Endothelial cell of umbilical vein (primary cell): ENCODE results near the gene CSHL1. TPM values are rescaled to one million over a fixed set of nuclear protein-coding genes. Genes with fewer than 3 reads are reported as not detected.
"Not testable (repeated sequence)": the region's sequence is repeated elsewhere in the genome, so short reads cannot be mapped to it uniquely, and the experiment has no call there.

Source experiments
- BruUV-seq: library from RNA; stranded (reverse); fragments of 400-500 nt; replicated peaks from 2 replicates; lab custom pipeline; 2021; lab: Mats Ljungman, UMichigan
- CTCF ChIA-PET: fragments of 300-600, 350-600 bp; sonication (Branson Sonifier 250); formaldehyde crosslinking; loops from one replicate; lab custom pipeline; 2021; ENCODE audit warnings: antibody characterized with exemption, inconsistent platforms; lab: Charles Lee
- POLR2A ChIA-PET: fragments of 300-600, 350-600 bp; sonication (Branson Sonifier 250); formaldehyde crosslinking; loops from one replicate; lab custom pipeline; 2021; ENCODE audit warnings: antibody characterized with exemption, inconsistent platforms; lab: Charles Lee
- DNase-seq: peaks from one replicate; pipeline ENCODE4 v3.0.0-alpha.2; 2011; ENCODE audit warnings: low read depth, low spot score
- FAIRE-seq: peaks from 2 replicates; lab custom pipeline; 2011; peaks lifted over from hg19 to GRCh38; lab: Jason Lieb, UNC
- H2AFZ ChIP-seq: 2 replicates; pipeline ENCODE4 v1.6.0; 2012; ENCODE audit warnings: low read depth, low read length, control low read depth, inconsistent platforms
- H3K27ac ChIP-seq: 2 replicates; pipeline ENCODE4 v1.5.1; 2011; ENCODE audit warnings: low read depth, mild to moderate bottlenecking, control low read depth, low read length, moderate library complexity; ENCODE audit not compliant: insufficient read depth
- H3K27me3 ChIP-seq, 2 experiments: 2 replicates each; pipeline versions ENCODE4 v1.6.0 to v1.6.1; 2011; ENCODE audit warnings: low read length in 2 of 2, mixed read lengths in 1 of 2; ENCODE audit not compliant: control insufficient read depth in 2 of 2, insufficient read depth in 2 of 2
- H3K36me3 ChIP-seq, 2 experiments: 2 replicates in 1 of 2; 3 replicates in 1 of 2; pipeline ENCODE4 v1.5.1; 2011; ENCODE audit warnings: low read length in 2 of 2, mild to moderate bottlenecking in 1 of 2, moderate library complexity in 1 of 2; ENCODE audit not compliant: control insufficient read depth in 2 of 2, insufficient read depth in 2 of 2; ENCODE audit errors: extremely low read depth in 1 of 2
- H3K4me1 ChIP-seq: 3 replicates; pipeline ENCODE4 v1.5.1; 2011; ENCODE audit warnings: mild to moderate bottlenecking, low read length; ENCODE audit not compliant: control insufficient read depth, insufficient read depth; ENCODE audit errors: extremely low read depth
- H3K4me2 ChIP-seq: 2 replicates; pipeline ENCODE4 v1.6.1; 2011; ENCODE audit warnings: low read length, control low read depth, mixed read lengths; ENCODE audit not compliant: insufficient read depth
- H3K4me3 ChIP-seq, 3 experiments: fragments of 200-600 bp in 1 of 3; sonication (generic), shearing (Covaris generic) in 1 of 3; replicated peaks in 1 of 3; 2 replicates each; pipeline ENCODE4 v1.5.1; 2011 to 2016; ENCODE audit warnings: control low read depth in 3 of 3, low read length in 3 of 3, mild to moderate bottlenecking in 2 of 3, inconsistent platforms in 1 of 3, low read depth in 1 of 3, moderate library complexity in 1 of 3; ENCODE audit not compliant: insufficient read depth in 1 of 3
- H3K79me2 ChIP-seq: 2 replicates; pipeline ENCODE4 v1.6.0; 2012; ENCODE audit warnings: low read length, inconsistent platforms; ENCODE audit not compliant: control insufficient read depth, insufficient read depth
- H3K9ac ChIP-seq: replicated peaks from 2 replicates; pipeline ENCODE3; 2011; ENCODE audit warnings: low read length, control low read depth; ENCODE audit not compliant: insufficient read depth; ENCODE audit errors: extremely low read depth
- H3K9me1 ChIP-seq: replicated peaks from 3 replicates; pipeline ENCODE4 v1.6.0; 2011; ENCODE audit warnings: mild to moderate bottlenecking, low read length; ENCODE audit not compliant: control insufficient read depth, insufficient read depth; ENCODE audit errors: extremely low read depth
- H3K9me3 ChIP-seq: replicated peaks from 2 replicates; pipeline ENCODE4 v1.5.1; 2012; ENCODE audit warnings: low read length, inconsistent platforms; ENCODE audit not compliant: control insufficient read depth, insufficient read depth
- H4K20me1 ChIP-seq: replicated peaks from 2 replicates; pipeline ENCODE3; 2011; ENCODE audit warnings: mild to moderate bottlenecking, low read length; ENCODE audit not compliant: control insufficient read depth, insufficient read depth; ENCODE audit errors: extremely low read depth
- dilution Hi-C: fragments of 300-500 bp; cut with MboI; formaldehyde crosslinking; loops from one replicate; pipeline ENCODE4 v1.15.0; 2019; ENCODE audit warnings: low sequenced_read_pairs; ENCODE audit not compliant: extremely low pct_ligation_motif_present
- intact Hi-C: fragments of 100-400 bp; cut with micrococcal nuclease; formaldehyde crosslinking; loops from one replicate; pipeline ENCODE4 v1.10.0; 2022
- polyA plus RNA-seq, 4 experiments: library from polyadenylated mRNA; depleted of rRNA in 3 of 4; stranded (reverse) in 3 of 4; unstranded in 1 of 4; fragments of >200 nt; gene quantifications; 2 replicates each; pipeline versions ENCODE4 v1.2.1 to v1.2.3, GENCODE V29; 2011 to 2012; ENCODE audit warnings: missing spikeins in 1 of 4
- total RNA-seq: library from RNA; stranded (reverse); gene quantifications from 2 replicates; pipeline ENCODE4 v1.2.3, GENCODE V29; 2021

CSHL1 gene
- total and polyA plus RNA-seq, 2 donors (not counting 3 experiments of a cell fraction or from before 2014, with no cell fraction given) = not detected

- FAIRE-seq, H4K20me1 ChIP-seq, H3K79me2 ChIP-seq, H2AFZ ChIP-seq, H3K4me1 ChIP-seq, intact Hi-C loops, dilution Hi-C loops, H3K9ac ChIP-seq, H3K27me3 ChIP-seq, H3K36me3 ChIP-seq, DNase-seq, H3K9me1 ChIP-seq, BruUV-seq, H3K4me3 ChIP-seq, H3K9me3 ChIP-seq, H3K27ac ChIP-seq, H3K4me2 ChIP-seq, POLR2A ChIA-PET: not testable (repeated sequence)
- CTCF ChIA-PET = interaction anchor here (0.9 kb wide), 1 partner anchor 248 kb away, joined by 4 read pairs; no protein-coding TSS in a partner anchor
Observed at GRCh38 chr17:63885119-63885518, 25.9 kb downstream of the CSHL1 start.

GRCh38 chr17:63882626-63883126 lies 28.4 kb downstream of the CSHL1 start:
- not testable (repeated sequence) for H3K4me1 ChIP-seq, BruUV-seq
- CTCF ChIA-PET = interaction anchor here (0.5 to 2.5 kb wide), 4 partner anchors 8 to 361 kb away, joined by 3 to 19 read pairs (median 4); no protein-coding TSS in a partner anchor

More at GRCh38 chr17:63882626-63883126, 28.4 kb downstream of the CSHL1 start:
- H3K9ac ChIP-seq, H2AFZ ChIP-seq, H3K27me3 ChIP-seq, intact Hi-C loops, H3K9me3 ChIP-seq, H3K9me1 ChIP-seq, H3K4me3 ChIP-seq, H3K4me2 ChIP-seq, H3K27ac ChIP-seq, FAIRE-seq, dilution Hi-C loops, H4K20me1 ChIP-seq, DNase-seq, H3K79me2 ChIP-seq, POLR2A ChIA-PET, H3K36me3 ChIP-seq: not testable (repeated sequence)
